ENCODE data around the gene KIAA1210.
"Not testable (repeated sequence)": the region's sequence is repeated elsewhere in the genome, so short reads cannot be mapped to it uniquely, and the experiment has no call there.

KIAA1210 gene

DNA sequence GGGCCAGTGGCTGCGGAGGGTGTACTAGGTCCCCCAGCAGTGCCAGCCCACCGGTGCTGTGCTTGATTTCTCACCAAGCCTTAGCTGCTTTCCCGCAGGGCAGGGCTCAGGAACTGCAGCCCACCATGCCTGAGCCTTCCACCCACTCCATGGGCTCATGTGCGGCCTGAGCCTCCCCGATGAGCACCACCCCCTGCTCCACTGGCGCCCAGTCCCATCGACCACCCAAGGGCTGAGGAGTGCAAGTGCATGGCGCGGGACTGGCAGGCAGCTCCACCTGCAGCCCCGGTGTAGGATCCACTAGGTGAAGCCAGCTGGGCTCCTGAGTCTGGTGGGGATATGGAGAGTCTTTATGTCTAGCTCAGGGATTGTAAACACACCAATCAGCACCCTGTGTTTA, 98.0 kb downstream of the KIAA1210 start:
- not testable (repeated sequence) for DNase-seq

DNA sequence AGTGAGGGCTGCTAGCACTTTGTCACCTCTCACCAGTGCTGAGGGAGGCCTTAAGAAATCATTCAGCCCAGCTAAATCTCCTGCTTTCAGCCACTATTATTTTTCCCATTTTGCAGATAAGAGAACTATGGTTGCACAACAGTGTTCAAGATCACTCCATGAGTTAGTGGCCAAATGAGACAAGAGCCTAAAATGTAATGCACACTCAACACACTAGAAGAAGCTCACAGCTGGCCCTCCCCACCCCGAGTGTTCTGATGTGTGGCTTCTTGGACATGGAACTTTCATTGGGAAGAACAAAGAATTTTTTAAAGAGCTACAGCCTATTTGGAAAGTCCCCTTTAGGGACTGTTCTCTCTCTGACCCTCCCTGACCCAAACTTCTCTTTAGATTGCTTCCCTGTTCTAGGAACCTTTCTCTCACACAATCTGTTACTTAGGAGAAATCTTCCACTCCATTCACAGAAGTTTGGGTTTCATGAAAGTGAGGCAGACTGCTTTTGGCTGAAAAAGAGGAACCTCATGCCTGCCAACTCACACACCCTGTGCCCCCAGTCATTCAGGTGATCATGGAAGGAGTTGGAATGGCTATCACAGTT, 98.8 kb downstream of the KIAA1210 start:
- DNase-seq: no peak

Measured in NCI-H1092 (cell line).